K562 (cell line): Measurements from ENCODE around the gene SYMPK. TPM values are rescaled to one million over a fixed set of nuclear protein-coding genes. Genes with fewer than 3 reads are reported as not detected.

Experiments
- ATAC-seq: fragments of 200-7000 bp; cut with Tn5 transposase; 3 replicates; pipeline ENCODE4 v1.9.1; 2020; ENCODE audit warnings: moderate library complexity
- BruUV-seq: library from RNA; stranded (reverse); fragments of 400-500 nt; replicated peaks from 2 replicates; lab custom pipeline; 2021; lab: Mats Ljungman, UMichigan
- CTCF ChIA-PET: fragments of 300-600 bp; formaldehyde crosslinking; extraction: SDS; loops from one replicate; lab custom pipeline; 2021; ENCODE audit warnings: low intra/inter-chr PET ratio; lab: Yijun Ruan, JAX
- POLR2A ChIA-PET: fragments of 300-600, 350-650 bp; sonication (Branson Sonifier 250); formaldehyde crosslinking; extraction: SDS; loops from one replicate; lab custom pipeline; 2021; ENCODE audit warnings: antibody characterized with exemption, inconsistent platforms; lab: Yijun Ruan, JAX
- DNase-seq, 4 experiments: peaks; one replicate each; pipeline versions ENCODE4 v3.0.0 to v3.0.0-alpha.2; 2011 to 2018; ENCODE audit warnings: low spot score in 3 of 4, mixed read lengths in 3 of 4; ENCODE audit errors: extremely low read depth in 1 of 4
- FAIRE-seq: peaks from 2 replicates; lab custom pipeline; 2011; peaks lifted over from hg19 to GRCh38; lab: Jason Lieb, UNC
- H2AFZ ChIP-seq: 2 replicates; pipeline ENCODE4 v1.6.0; 2011; ENCODE audit warnings: low read depth, low read length, control low read depth, inconsistent platforms
- H3K27ac ChIP-seq: fragments of 200-600 bp; 3 replicates; pipeline ENCODE4 v1.8.0; 2011; ENCODE audit warnings: low read depth, mild to moderate bottlenecking, control low read depth, inconsistent platforms, low read length, moderate library complexity, mixed read lengths; ENCODE audit errors: extremely low read depth
- H3K27me3 ChIP-seq, 2 experiments: fragments of 300-600 bp in 1 of 2; 2 replicates in 1 of 2; 3 replicates in 1 of 2; pipeline versions ENCODE4 v1.6.0 to v1.8.0; 2011; ENCODE audit warnings: inconsistent platforms in 2 of 2, low read length in 2 of 2, mild to moderate bottlenecking in 1 of 2, mixed read lengths in 1 of 2, moderate library complexity in 1 of 2; ENCODE audit not compliant: control insufficient read depth in 2 of 2, insufficient read depth in 2 of 2
- H3K36me3 ChIP-seq: fragments of 300-600 bp; 3 replicates; pipeline ENCODE4 v1.8.0; 2011; ENCODE audit warnings: mild to moderate bottlenecking, low read length, inconsistent platforms; ENCODE audit not compliant: control insufficient read depth, insufficient read depth
- H3K4me1 ChIP-seq, 2 experiments: fragments of 200-600 bp in 1 of 2; replicated peaks in 1 of 2; 2 replicates in 1 of 2; 3 replicates in 1 of 2; pipeline versions ENCODE4 v1.5.1 to v1.8.0; 2011; ENCODE audit warnings: inconsistent platforms in 2 of 2, low read length in 2 of 2, mild to moderate bottlenecking in 1 of 2, mixed read lengths in 1 of 2, moderate library complexity in 1 of 2; ENCODE audit not compliant: control insufficient read depth in 2 of 2, insufficient read depth in 2 of 2
- H3K4me2 ChIP-seq: 2 replicates; pipeline ENCODE4 v1.6.1; 2011; ENCODE audit warnings: low read length, control low read depth, inconsistent platforms, mixed read lengths; ENCODE audit not compliant: insufficient read depth
- H3K4me3 ChIP-seq: fragments of 200-600 bp; sonication (generic), shearing (Covaris generic); 2 replicates; pipeline ENCODE4 v1.5.1; 2016; ENCODE audit warnings: control low read depth, inconsistent platforms
- H3K79me2 ChIP-seq: fragments of 200-600 bp; 3 replicates; pipeline ENCODE4 v1.8.0; 2011; ENCODE audit warnings: low read length, inconsistent platforms; ENCODE audit not compliant: control insufficient read depth, insufficient read depth
- H3K9ac ChIP-seq, 2 experiments: 2 replicates each; pipeline versions ENCODE4 v1.6.0 to v1.6.1; 2011; ENCODE audit warnings: low read depth in 2 of 2, low read length in 2 of 2, control low read depth in 1 of 2, inconsistent platforms in 1 of 2, mild to moderate bottlenecking in 1 of 2, mixed read lengths in 1 of 2; ENCODE audit not compliant: insufficient read depth in 1 of 2
- H3K9me1 ChIP-seq: one replicate; pipeline ENCODE4 v1.6.0; 2011; ENCODE audit warnings: inconsistent platforms, mild to moderate bottlenecking, low read length, moderate library complexity; ENCODE audit not compliant: control insufficient read depth, insufficient read depth
- H3K9me3 ChIP-seq: replicated peaks from 2 replicates; pipeline ENCODE4 v1.5.1; 2011; ENCODE audit warnings: low read depth, low read length, inconsistent platforms; ENCODE audit not compliant: control insufficient read depth, insufficient read depth
- H4K20me1 ChIP-seq: replicated peaks from 2 replicates; pipeline ENCODE4 v1.6.1; 2011; ENCODE audit warnings: low read length, inconsistent platforms, mixed read lengths; ENCODE audit not compliant: control insufficient read depth, insufficient read depth
- ATF3 ChIP-seq, 2 experiments: fragments of 450-650 bp in 1 of 2; sonication (generic) in 1 of 2; formaldehyde crosslinking in 1 of 2; IDR thresholded peaks in 1 of 2; conservative IDR thresholded peaks in 1 of 2; 2 replicates each; pipeline versions ENCODE4 v1.6.1 to v1.8.1; 2016 to 2023; ENCODE audit warnings: mild to moderate bottlenecking in 2 of 2, moderate library complexity in 2 of 2, inconsistent platforms in 1 of 2, missing genetic modification reagents in 1 of 2
- FOXK1 ChIP-seq: sonication (generic); formaldehyde crosslinking; IDR thresholded peaks from 2 replicates; pipeline ENCODE4 v1.8.0; 2022; ENCODE audit warnings: missing genetic modification reagents, mild to moderate bottlenecking, borderline replicate concordance
- IRF1 ChIP-seq: sonication (generic); formaldehyde crosslinking; IDR thresholded peaks from 2 replicates; pipeline ENCODE4 v1.8.0; 2022; ENCODE audit warnings: missing genetic modification reagents, mild to moderate bottlenecking, borderline replicate concordance
- KDM1A ChIP-seq, 2 experiments: fragments of 450-650 bp; IDR thresholded peaks; 2 replicates each; pipeline ENCODE4 v1.6.1; 2016; ENCODE audit warnings: mild to moderate bottlenecking in 2 of 2
- MEIS2 ChIP-seq: fragments of 450-650 bp; IDR thresholded peaks from 2 replicates; pipeline ENCODE4 v1.6.1; 2014; ENCODE audit warnings: mild to moderate bottlenecking; ENCODE audit not compliant: partially characterized antibody
- MNT ChIP-seq, 2 experiments: fragments of 450-650 bp; conservative IDR thresholded peaks; 2 replicates each; pipeline ENCODE4 v1.6.1; 2017; ENCODE audit warnings: mild to moderate bottlenecking in 2 of 2, moderate library complexity in 2 of 2
- MTA2 ChIP-seq: fragments of 450-650 bp; IDR thresholded peaks from 2 replicates; pipeline ENCODE4 v1.6.1; 2016; ENCODE audit warnings: low read depth
- MXI1 ChIP-seq: IDR thresholded peaks from 2 replicates; pipeline ENCODE4 v1.6.1; 2011; ENCODE audit warnings: low read depth, mild to moderate bottlenecking, improper control_type of control experiment, low read length
- MYC ChIP-seq, 2 experiments: fragments of 250-450 bp in 1 of 2; sonication (Bioruptor Pico) in 1 of 2; IDR thresholded peaks; 2 replicates each; pipeline versions ENCODE4 v1.5.1 to v1.6.1; 2012 to 2021; ENCODE audit warnings: low read depth in 2 of 2, borderline replicate concordance in 1 of 2, improper control_type of control experiment in 1 of 2, low read length in 1 of 2, mild to moderate bottlenecking in 1 of 2, moderate library complexity in 1 of 2
- PKNOX1 ChIP-seq: fragments of 450-650 bp; IDR thresholded peaks from 2 replicates; pipeline ENCODE4 v1.6.1; 2016
- RCOR1 ChIP-seq, 2 experiments: IDR thresholded peaks; 2 replicates each; pipeline ENCODE4 v1.6.1; 2012; ENCODE audit warnings: low read depth in 2 of 2, low read length in 2 of 2, borderline replicate concordance in 1 of 2, improper control_type of control experiment in 1 of 2
- ZNF274 ChIP-seq: IDR thresholded peaks from 2 replicates; pipeline ENCODE4 v1.6.1; 2011; ENCODE audit warnings: low read depth, mild to moderate bottlenecking, low read length, moderate library complexity, borderline replicate concordance
- ZNF586 ChIP-seq: fragments of 450-650 bp; formaldehyde crosslinking; conservative IDR thresholded peaks from 2 replicates; pipeline ENCODE4 v1.4.0; 2020; ENCODE audit warnings: mild to moderate bottlenecking, moderate library complexity
- WGBS: fragments of 100-300 bp; shearing (Covaris generic); methylation state at CpG from one replicate; pipeline ENCODE4 v1.1.6; 2016; ENCODE audit warnings: low coverage, mixed read lengths; ENCODE audit not compliant: insufficient coverage; ENCODE audit errors: missing lambda C conversion rate; 5-methylcytosine and 5-hydroxymethylcytosine counted together
- in situ Hi-C: fragments of 300-500 bp; cut with MboI; formaldehyde crosslinking; loops from 4 replicates; pipeline ENCODE4 v1.15.0; 2018; ENCODE audit warnings: inconsistent platforms, mixed read lengths
- intact Hi-C: fragments of 100-400 bp; cut with micrococcal nuclease; formaldehyde crosslinking; loops from 2 replicates; pipeline ENCODE4 v1.14.2; 2022
- polyA plus RNA-seq, 8 experiments: library from polyadenylated mRNA; depleted of rRNA in 4 of 8; stranded (reverse) in 5 of 8; unstranded in 3 of 8; fragments of >200 nt; fragmentation: Nextera tagmentation in 2 of 8; fragmentation: Illumina TruSeq in 1 of 8; extraction: Ambion mirVana in 2 of 8; extraction: Trizol in 1 of 8; gene quantifications; 2 replicates each; pipeline versions ENCODE4 v1.2.1 to v1.2.3, GENCODE V29; 2011 to 2014; ENCODE audit warnings: inconsistent platforms in 1 of 8, missing spikeins in 1 of 8
- total RNA-seq, 7 experiments: library from RNA; depleted of rRNA in 6 of 7; stranded (reverse); fragments of >200 nt in 6 of 7; fragmentation: Illumina TruSeq in 2 of 7; extraction: Trizol in 2 of 7; gene quantifications; 2 replicates each; pipeline versions ENCODE4 v1.2.1 to v1.2.3, GENCODE V29; 2011 to 2021; ENCODE audit warnings: low replicate concordance in 1 of 7

Gene SYMPK
- total and polyA plus RNA-seq, 9 of the 15 experiments (the other 6 are each of a cell fraction or from before 2014, with no cell fraction given), result 0.73 to 95.5 (median 58.4) TPM

- no peak for TF ChIP-seq RCOR1 (IDR thresholded peaks at IDR 0.05; ENCODE audit: borderline replicate concordance in 1 of 2, low read depth in 2 of 2, low read length in 2 of 2)
- TF ChIP-seq KDM1A (IDR thresholded peaks at IDR 0.05), result no peak
- no peak for TF ChIP-seq MYC (IDR thresholded peaks at IDR 0.05; ENCODE audit: low read depth, low read length)
- TF ChIP-seq MYC (CRISPR knock-in tag; IDR thresholded peaks at IDR 0.05; ENCODE audit: borderline replicate concordance, low read depth), result no peak
- no peak for TF ChIP-seq ZNF274
- no peak for TF ChIP-seq IRF1
Measured at GRCh38 chr19:45879055-45879454, 16.1 kb upstream of the SYMPK start (continued).

GRCh38 chr19:45878043-45878794, 15.3 kb upstream of the SYMPK start:
- intact Hi-C loops, result no loop called here
- H3K4me3 ChIP-seq, result no peak overlapping the region
- TF ChIP-seq MNT (conservative IDR thresholded peaks at IDR 0.05), result peak in 1 of 2 experiments; percentile 35; a peak in 2 of 4 replicates
- TF ChIP-seq MXI1, result no peak
- TF ChIP-seq PKNOX1, result peak; percentile 85
- TF ChIP-seq MTA2, result no peak
- no peak for TF ChIP-seq ZNF586 (CRISPR knock-in tag)
- TF ChIP-seq MEIS2, result peak; percentile 78
- TF ChIP-seq ATF3 (IDR thresholded peaks at IDR 0.05), result peak; percentile 35
- no peak for TF ChIP-seq ATF3 (CRISPR knock-in tag; conservative IDR thresholded peaks at IDR 0.05)
- 0 out of 2 replicates have a peak, but pooled peaks have one; percentile 20 for TF ChIP-seq FOXK1 (CRISPR knock-in tag)

More at GRCh38 chr19:45878043-45878794, 15.3 kb upstream of the SYMPK start:
- FAIRE-seq (peak; percentile 63), ATAC-seq (no peak), DNase-seq (no peak)
- Histone ChIP-seq H3K27me3 (no peaks in the 10 kb centered on the region), H3K79me2 (peaks cover 5% of the 10 kb centered on the region; the same call in 1 of the 3 replicates), H2AFZ (peak overlapping the region; percentile 35; the same call in 1 of the 2 replicates), H3K4me2 (peak overlapping the region; percentile 23; the same call in 1 of the 2 replicates), H3K4me1 (peaks cover 64 to 79% of the 10 kb centered on the region in 2 experiments), H3K27ac (peak overlapping the region; percentile 50; the same call in 2 of the 3 replicates), H3K9me1 (no peaks in the 10 kb centered on the region), H3K9ac (peak overlapping the region in 1 of 2 experiments; percentile 59; a peak in 2 of 4 replicates), H4K20me1 (no peaks in the 10 kb centered on the region), H3K9me3 (no peaks in the 10 kb centered on the region), H3K36me3 (peaks cover 1% of the 10 kb centered on the region; the same call in 2 of the 3 replicates)
- ChIA-PET POLR2A (interaction anchor here (2.1 kb wide), 1 partner anchor 14 kb away, joined by 6 read pairs; the partner anchor contains the start of genes FOXA3 and SYMPK), CTCF (no interaction called here)
- no TSS peak for BruUV-seq
- WGBS, result 41% methylated on average over 9 of the region's 11 CpGs
- in situ Hi-C loops, result no loop called here
